ENCODE data around the gene CIDEC.
"Not testable (repeated sequence)": the region's sequence is repeated elsewhere in the genome, so short reads cannot be mapped to it uniquely, and the experiment has no call there.

Gene CIDEC

GRCh38 chr3:9902372-9903237, 22.6 kb upstream of the CIDEC start, which contains the start of gene IL17RE:
TSS of gene IL17RE (plus strand) at chr3:9902848. CDS start at chr3:9902933, 85 bp downstream.
- peaks cover 10 to 14% of the 10 kb centered on the region in 2 donors for H3K36me3 ChIP-seq (ENCODE audit: control insufficient read depth in 2 of 2, insufficient read depth in 2 of 2, low read length in 2 of 2)
- H3K27ac ChIP-seq (ENCODE audit: low read depth in 2 of 2, low read length in 2 of 2) = peak within 1 kb of the TSS; percentile 82 to 88

DNA sequence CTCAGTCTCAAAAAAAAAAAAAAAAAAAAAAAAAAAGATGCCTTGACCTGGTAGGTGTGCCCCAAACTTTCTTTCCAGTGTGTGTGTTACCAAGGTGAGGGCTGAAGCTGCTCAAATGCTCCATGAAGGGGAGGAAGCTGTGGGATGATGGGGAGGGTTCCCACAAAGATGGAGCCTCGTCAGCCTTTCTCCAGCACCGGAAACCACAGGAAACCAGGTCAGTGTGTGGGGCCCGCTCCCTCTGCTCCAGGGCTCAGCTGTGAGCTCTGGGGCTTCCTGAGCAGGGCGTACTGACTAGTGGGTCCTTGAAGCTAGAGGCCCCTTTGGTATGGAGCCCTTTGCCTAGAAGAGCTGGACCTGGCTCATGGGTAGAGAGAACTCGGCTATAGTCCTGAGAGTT, 21.9 kb upstream of the CIDEC start:
- Histone ChIP-seq H3K36me3 (ENCODE audit: control insufficient read depth in 2 of 2, insufficient read depth in 2 of 2, low read length in 2 of 2) (peaks cover 7 to 9% of the 10 kb centered on the region in 2 donors), H3K4me3 (ENCODE audit: low read length in 2 of 2) (peak overlapping the region; percentile 77 to 87), H3K9ac (ENCODE audit: low read depth in 1 of 2, low read length in 2 of 2) (peak overlapping the region in 1 of 2 donors; percentile 91), H3K9me3 (ENCODE audit: control insufficient read depth in 2 of 2, low read length in 2 of 2) (no peaks in the 10 kb centered on the region), H3K27me3 (ENCODE audit: control insufficient read depth in 2 of 2, insufficient read depth in 2 of 2, low read length in 2 of 2) (no peaks in the 10 kb centered on the region), H3K27ac (ENCODE audit: low read depth in 2 of 2, low read length in 2 of 2) (peak overlapping the region; percentile 82 to 88), H3K4me1 (ENCODE audit: control insufficient read depth in 2 of 2, insufficient read depth in 2 of 2, low read length in 2 of 2) (peaks cover 43 to 58% of the 10 kb centered on the region in 2 donors)

More at GRCh38 chr3:9902372-9903237, 22.6 kb upstream of the CIDEC start, which contains the start of gene IL17RE:
- Histone ChIP-seq H3K9ac (ENCODE audit: low read depth in 1 of 2, low read length in 2 of 2) (peak within 1 kb of the TSS; percentile 88 to 91), H3K9me3 (ENCODE audit: control insufficient read depth in 2 of 2, low read length in 2 of 2) (no peaks in the 10 kb centered on the region), H3K27me3 (ENCODE audit: control insufficient read depth in 2 of 2, insufficient read depth in 2 of 2, low read length in 2 of 2) (no peaks in the 10 kb centered on the region), H3K4me3 (ENCODE audit: low read length in 2 of 2) (peak within 1 kb of the TSS; percentile 77 to 87), H3K4me1 (ENCODE audit: control insufficient read depth in 2 of 2, insufficient read depth in 2 of 2, low read length in 2 of 2) (peaks cover 37 to 51% of the 10 kb centered on the region in 2 donors)

- not testable (repeated sequence) for H3K9me3 ChIP-seq (ENCODE audit: control insufficient read depth in 2 of 2, low read length in 2 of 2); H3K27me3 ChIP-seq (ENCODE audit: control insufficient read depth in 2 of 2, insufficient read depth in 2 of 2, low read length in 2 of 2); H3K4me3 ChIP-seq (ENCODE audit: low read length in 2 of 2); H3K36me3 ChIP-seq (ENCODE audit: control insufficient read depth in 2 of 2, insufficient read depth in 2 of 2, low read length in 2 of 2)
- H3K9ac ChIP-seq (ENCODE audit: low read depth in 1 of 2, low read length in 2 of 2) = peak overlapping the region in 1 of 2 donors; percentile 3
- H3K27ac ChIP-seq (ENCODE audit: low read depth in 2 of 2, low read length in 2 of 2) = peak overlapping the region; percentile 91
- H3K4me1 ChIP-seq (ENCODE audit: control insufficient read depth in 2 of 2, insufficient read depth in 2 of 2, low read length in 2 of 2) = peaks cover 48 to 62% of the 10 kb centered on the region in 2 donors
Observed at GRCh38 chr3:9900965-9901415, 20.9 kb upstream of the CIDEC start.

- Histone ChIP-seq H3K27ac (ENCODE audit: low read depth in 2 of 2, low read length in 2 of 2) (peak overlapping the region; percentile 91), H3K9ac (ENCODE audit: low read depth in 1 of 2, low read length in 2 of 2) (peak overlapping the region in 1 of 2 donors; percentile 59), H3K36me3 (ENCODE audit: control insufficient read depth in 2 of 2, insufficient read depth in 2 of 2, low read length in 2 of 2) (peaks cover 0 to 2% of the 10 kb centered on the region in 2 donors), H3K4me3 (ENCODE audit: low read length in 2 of 2) (no peak overlapping the region), H3K4me1 (ENCODE audit: control insufficient read depth in 2 of 2, insufficient read depth in 2 of 2, low read length in 2 of 2) (peaks cover 48 to 67% of the 10 kb centered on the region in 2 donors), H3K27me3 (ENCODE audit: control insufficient read depth in 2 of 2, insufficient read depth in 2 of 2, low read length in 2 of 2) (no peaks in the 10 kb centered on the region), H3K9me3 (ENCODE audit: control insufficient read depth in 2 of 2, low read length in 2 of 2) (no peaks in the 10 kb centered on the region)
Observed at GRCh38 chr3:9899289-9899791, 19.3 kb upstream of the CIDEC start.

DNA sequence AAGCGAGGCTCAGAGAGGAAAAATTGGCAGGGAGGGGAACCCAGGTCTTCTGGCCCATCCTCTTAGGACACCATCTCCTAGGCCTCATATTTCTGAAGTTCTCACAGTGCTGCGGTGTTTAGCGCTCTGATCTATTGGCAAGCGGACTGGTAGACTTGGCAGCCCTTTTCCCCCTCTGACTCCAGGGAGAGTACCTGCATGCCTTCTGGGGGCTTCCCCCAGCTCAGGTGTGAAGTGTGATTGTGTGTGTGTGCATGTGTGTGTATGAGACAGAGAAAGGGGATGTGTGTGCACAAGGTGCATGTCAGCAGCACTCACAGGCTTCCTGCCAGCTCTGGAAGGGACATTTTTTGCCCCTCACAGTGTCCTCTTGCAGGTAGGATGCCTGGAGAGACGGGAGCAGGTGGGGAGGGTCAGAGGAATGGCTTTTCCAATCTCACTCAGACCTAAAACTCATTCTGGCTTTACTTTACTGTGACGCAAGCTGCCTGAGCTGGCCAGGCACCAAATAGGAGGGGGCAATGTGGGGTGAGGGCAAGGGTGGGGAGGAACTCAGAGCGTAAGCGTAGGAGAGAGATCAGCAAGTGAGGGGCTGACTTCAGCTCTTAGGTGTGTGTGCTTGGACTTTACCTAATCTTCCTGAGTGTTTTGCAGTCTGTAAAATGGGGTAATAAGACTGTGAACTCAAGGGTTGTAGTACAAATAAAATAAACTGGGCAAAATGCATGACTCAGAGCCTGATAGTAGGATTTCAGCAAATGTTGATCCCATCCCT, 18.6 kb upstream of the CIDEC start:
- H3K9ac ChIP-seq (ENCODE audit: low read depth in 1 of 2, low read length in 2 of 2) = peak overlapping the region; percentile 66 to 69
- peaks cover 0 to 2% of the 10 kb centered on the region in 2 donors for H3K36me3 ChIP-seq (ENCODE audit: control insufficient read depth in 2 of 2, insufficient read depth in 2 of 2, low read length in 2 of 2)
- peak overlapping the region; percentile 32 to 58 for H3K4me3 ChIP-seq (ENCODE audit: low read length in 2 of 2)
- no peaks in the 10 kb centered on the region for H3K27me3 ChIP-seq (ENCODE audit: control insufficient read depth in 2 of 2, insufficient read depth in 2 of 2, low read length in 2 of 2)
- no peaks in the 10 kb centered on the region for H3K9me3 ChIP-seq (ENCODE audit: control insufficient read depth in 2 of 2, low read length in 2 of 2)
- peaks cover 47 to 64% of the 10 kb centered on the region in 2 donors for H3K4me1 ChIP-seq (ENCODE audit: control insufficient read depth in 2 of 2, insufficient read depth in 2 of 2, low read length in 2 of 2)
- H3K27ac ChIP-seq (ENCODE audit: low read depth in 2 of 2, low read length in 2 of 2) = peak overlapping the region; percentile 91

- Histone ChIP-seq H3K9ac (ENCODE audit: low read depth in 1 of 2, low read length in 2 of 2) (peak overlapping the region; percentile 66 to 69), H3K27ac (ENCODE audit: low read depth in 2 of 2, low read length in 2 of 2) (peak overlapping the region; percentile 91), H3K9me3 (ENCODE audit: control insufficient read depth in 2 of 2, low read length in 2 of 2) (no peaks in the 10 kb centered on the region), H3K4me3 (ENCODE audit: low read length in 2 of 2) (peak overlapping the region; percentile 32 to 58), H3K27me3 (ENCODE audit: control insufficient read depth in 2 of 2, insufficient read depth in 2 of 2, low read length in 2 of 2) (no peaks in the 10 kb centered on the region), H3K4me1 (ENCODE audit: control insufficient read depth in 2 of 2, insufficient read depth in 2 of 2, low read length in 2 of 2) (peaks cover 47 to 59% of the 10 kb centered on the region in 2 donors), H3K36me3 (ENCODE audit: control insufficient read depth in 2 of 2, insufficient read depth in 2 of 2, low read length in 2 of 2) (peaks cover 7 to 11% of the 10 kb centered on the region in 2 donors)
Observed at GRCh38 chr3:9897408-9898372, 17.6 kb upstream of the CIDEC start.

DNA sequence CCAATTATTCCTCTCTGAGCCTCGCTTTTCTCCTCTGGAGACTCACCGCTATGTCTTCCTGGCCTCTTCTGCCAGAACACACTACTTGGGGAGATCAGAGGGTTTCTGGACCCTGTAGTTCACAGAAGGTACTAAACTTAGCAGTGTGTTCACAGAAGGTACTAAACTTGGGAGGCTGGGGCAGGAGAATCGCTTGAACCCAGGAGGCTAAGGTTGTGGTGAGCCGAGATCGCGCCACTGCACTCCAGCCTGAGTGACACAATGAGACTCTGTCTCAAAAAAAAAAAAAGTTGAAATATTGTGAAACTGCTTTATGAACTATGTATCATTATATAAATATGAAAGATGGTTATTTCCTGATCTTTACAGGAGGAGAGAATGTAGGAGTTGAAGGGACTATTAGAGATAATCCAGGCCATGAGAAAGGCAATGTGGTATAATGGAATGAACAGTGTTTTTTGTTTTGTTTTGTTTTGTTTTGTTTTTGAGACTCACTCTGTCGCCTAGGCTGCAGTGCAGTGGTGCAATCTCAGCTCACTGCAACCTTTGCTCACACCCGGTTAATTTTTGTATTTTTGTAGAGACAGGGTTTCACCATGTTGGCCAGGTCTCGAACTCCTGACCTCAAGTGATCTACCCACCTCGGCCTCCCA, 16.8 kb upstream of the CIDEC start:
- not testable (repeated sequence) for H3K9me3 ChIP-seq (ENCODE audit: control insufficient read depth in 2 of 2, low read length in 2 of 2); H3K27me3 ChIP-seq (ENCODE audit: control insufficient read depth in 2 of 2, insufficient read depth in 2 of 2, low read length in 2 of 2); H3K9ac ChIP-seq (ENCODE audit: low read depth in 1 of 2, low read length in 2 of 2); H3K4me3 ChIP-seq (ENCODE audit: low read length in 2 of 2)
- peaks cover 40 to 51% of the 10 kb centered on the region in 2 donors for H3K4me1 ChIP-seq (ENCODE audit: control insufficient read depth in 2 of 2, insufficient read depth in 2 of 2, low read length in 2 of 2)
- H3K36me3 ChIP-seq (ENCODE audit: control insufficient read depth in 2 of 2, insufficient read depth in 2 of 2, low read length in 2 of 2) = peaks cover 8 to 16% of the 10 kb centered on the region in 2 donors
- H3K27ac ChIP-seq (ENCODE audit: low read depth in 2 of 2, low read length in 2 of 2) = peak overlapping the region; percentile 91

GRCh38 chr3:9895715-9896114, 15.7 kb upstream of the CIDEC start:
- not testable (repeated sequence) for H3K9me3 ChIP-seq (ENCODE audit: control insufficient read depth in 2 of 2, low read length in 2 of 2); H3K27me3 ChIP-seq (ENCODE audit: control insufficient read depth in 2 of 2, insufficient read depth in 2 of 2, low read length in 2 of 2); H3K27ac ChIP-seq (ENCODE audit: low read depth in 2 of 2, low read length in 2 of 2); H3K9ac ChIP-seq (ENCODE audit: low read depth in 1 of 2, low read length in 2 of 2); H3K4me3 ChIP-seq (ENCODE audit: low read length in 2 of 2)
- H3K4me1 ChIP-seq (ENCODE audit: control insufficient read depth in 2 of 2, insufficient read depth in 2 of 2, low read length in 2 of 2) = peaks cover 34 to 45% of the 10 kb centered on the region in 2 donors
- peaks cover 8 to 16% of the 10 kb centered on the region in 2 donors for H3K36me3 ChIP-seq (ENCODE audit: control insufficient read depth in 2 of 2, insufficient read depth in 2 of 2, low read length in 2 of 2)

DNA sequence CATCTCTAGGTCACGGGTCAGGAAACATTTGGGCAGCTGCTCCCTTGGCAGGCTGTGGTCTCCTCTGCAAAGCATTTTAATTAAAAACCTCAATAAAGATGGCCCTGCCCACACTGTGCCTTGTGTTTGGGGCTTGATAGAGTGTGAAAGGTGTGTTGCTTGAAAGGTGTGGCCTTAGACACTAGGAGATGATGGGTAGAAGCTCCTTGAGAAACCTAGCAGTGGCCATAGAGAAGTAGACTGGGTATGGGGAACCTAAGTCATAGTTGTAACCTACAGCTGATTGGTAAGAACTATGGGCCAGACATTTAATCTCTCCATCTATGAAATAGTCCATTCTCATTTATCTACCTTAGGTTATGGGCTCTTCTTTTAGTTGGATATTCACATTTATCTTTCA, 13.7 kb upstream of the CIDEC start:
- no peak overlapping the region for H3K9ac ChIP-seq (ENCODE audit: low read depth in 1 of 2, low read length in 2 of 2)
- no peak overlapping the region for H3K4me3 ChIP-seq (ENCODE audit: low read length in 2 of 2)
- H3K27ac ChIP-seq (ENCODE audit: low read depth in 2 of 2, low read length in 2 of 2) = peak overlapping the region in 1 of 2 donors; percentile 68
- H3K36me3 ChIP-seq (ENCODE audit: control insufficient read depth in 2 of 2, insufficient read depth in 2 of 2, low read length in 2 of 2) = peaks cover 8 to 16% of the 10 kb centered on the region in 2 donors
- H3K4me1 ChIP-seq (ENCODE audit: control insufficient read depth in 2 of 2, insufficient read depth in 2 of 2, low read length in 2 of 2) = peaks cover 25 to 33% of the 10 kb centered on the region in 2 donors
- no peaks in the 10 kb centered on the region for H3K9me3 ChIP-seq (ENCODE audit: control insufficient read depth in 2 of 2, low read length in 2 of 2)
- H3K27me3 ChIP-seq (ENCODE audit: control insufficient read depth in 2 of 2, insufficient read depth in 2 of 2, low read length in 2 of 2) = no peaks in the 10 kb centered on the region

Data from mucosa of rectum (tissue), 2 donors.